GM18507 (cell line): ENCODE measurements around the gene UNC119.

Experiments used
- DNase-seq: peaks from one replicate; pipeline ENCODE4 v3.0.0; 2011; ENCODE audit warnings: low read depth; ENCODE audit not compliant: insufficient read length; ENCODE audit errors: extremely low spot score
- FAIRE-seq: peaks from 2 replicates; lab custom pipeline; 2011; peaks lifted over from hg19 to GRCh38; lab: Jason Lieb, UNC

The UNC119 gene

GRCh38 chr17:28547096-28547622 lies 5.3 kb downstream of the UNC119 start:
- DNase-seq = no peak
- no peak for FAIRE-seq

- no peak for FAIRE-seq
Observed at GRCh38 chr17:28545787-28546415, 6.5 kb downstream of the UNC119 start.

DNA sequence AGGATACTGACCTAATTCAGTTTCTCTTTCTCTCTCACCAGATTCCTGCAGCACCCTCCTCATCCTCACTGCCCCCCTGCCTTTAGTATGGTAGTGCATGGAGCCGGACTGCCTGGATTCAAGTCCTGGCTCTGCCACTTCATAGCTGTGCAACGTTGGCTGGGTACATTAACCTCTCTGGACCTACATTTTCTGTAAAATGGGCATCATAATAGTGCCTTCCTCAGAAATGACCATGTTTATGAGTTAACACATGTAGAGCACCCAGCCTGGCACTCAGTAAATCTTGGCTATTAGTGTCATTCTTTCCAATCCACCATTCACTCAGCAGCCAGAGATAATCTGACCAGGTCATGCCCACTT lies 7.3 kb downstream of the UNC119 start:
- FAIRE-seq = no peak
- DNase-seq = no peak

More at GRCh38 chr17:28545787-28546415, 6.5 kb downstream of the UNC119 start:
- DNase-seq = no peak

GRCh38 chr17:28544402-28545140 lies 7.9 kb downstream of the UNC119 start:
- DNase-seq (no peak), FAIRE-seq (no peak)

DNA sequence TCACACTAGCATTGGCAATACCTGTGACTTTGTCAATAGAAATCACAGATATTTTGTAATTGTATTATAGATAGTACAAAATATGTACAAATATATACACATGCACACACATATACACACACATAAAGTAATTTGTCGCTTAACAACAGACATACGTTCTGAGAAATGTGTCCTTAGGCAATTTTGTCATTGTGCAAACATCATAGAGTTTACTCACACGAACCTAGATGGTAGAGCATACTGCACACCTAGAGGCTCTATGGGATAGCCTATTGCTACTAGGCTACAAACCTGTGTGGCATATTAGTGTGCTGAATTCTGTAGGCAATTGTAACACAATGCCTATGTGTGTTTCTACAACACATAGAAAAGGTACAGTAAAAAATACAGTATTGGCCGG lies 11.0 kb downstream of the UNC119 start:
- FAIRE-seq = no peak

GRCh38 chr17:28540231-28540630 lies 12.2 kb downstream of the UNC119 start:
- no peak for DNase-seq
- FAIRE-seq = no peak

More for the DNA sequence above, 11.0 kb downstream of the UNC119 start:
- DNase-seq = no peak

GRCh38 chr17:28538296-28538895 lies 14.0 kb downstream of the UNC119 start:
- DNase-seq (no peak), FAIRE-seq (no peak)

DNA sequence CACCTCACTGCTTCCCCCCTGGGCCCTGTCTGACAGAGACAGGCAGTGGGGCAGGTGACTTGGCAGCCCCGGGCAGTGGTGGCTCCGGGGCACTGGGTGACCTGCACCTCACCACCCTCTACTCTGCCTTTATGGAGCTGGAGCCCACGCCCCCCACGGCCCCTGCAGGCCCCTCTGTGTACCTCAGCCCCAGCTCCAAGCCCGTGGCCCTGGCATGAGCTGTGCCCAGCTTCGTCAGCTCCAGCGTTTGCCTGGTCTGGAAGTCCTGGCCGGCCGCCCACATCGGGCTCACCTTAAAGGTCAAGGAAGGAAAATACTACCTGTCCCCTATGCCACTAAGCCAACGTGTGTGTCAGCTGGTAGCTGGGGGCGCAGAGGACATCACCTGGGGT lies 15.2 kb downstream of the UNC119 start:
- DNase-seq = no peak
- FAIRE-seq = no peak

DNA sequence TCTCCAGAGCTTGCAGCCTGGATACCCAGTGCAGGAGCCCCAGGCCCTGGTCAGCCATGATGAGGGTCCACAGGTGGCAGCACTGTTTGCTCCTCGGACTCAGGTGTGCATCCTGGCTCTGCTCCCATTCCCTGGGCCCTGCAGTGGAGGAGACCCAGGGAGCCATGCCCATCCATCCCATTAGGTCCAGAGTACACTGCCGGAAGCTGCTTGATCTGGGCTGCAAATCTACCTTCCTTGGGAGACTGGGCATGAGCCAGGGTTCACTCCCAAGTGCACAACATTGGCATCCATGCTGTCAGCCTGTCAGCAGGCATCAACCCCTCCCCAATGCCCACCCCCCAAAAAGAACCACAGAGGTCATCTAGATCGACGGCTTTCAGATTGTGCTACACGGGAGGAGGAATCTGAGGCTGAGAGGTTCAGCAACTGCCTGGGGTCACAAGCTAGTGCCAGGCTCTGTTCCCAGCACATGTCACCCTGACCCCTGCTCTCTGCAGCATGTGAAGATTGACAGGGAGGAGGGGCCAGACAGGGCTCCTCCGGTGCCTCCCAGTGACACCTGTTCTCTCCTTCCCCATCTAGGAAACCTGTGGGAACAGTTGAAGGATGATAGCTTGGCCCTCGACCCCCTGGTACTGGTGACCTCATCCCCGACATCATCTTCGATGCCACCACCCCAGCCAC lies 15.7 kb downstream of the UNC119 start:
- DNase-seq (no peak), FAIRE-seq (no peak)

- FAIRE-seq (no peak), DNase-seq (no peak)
Observed at GRCh38 chr17:28534740-28535375, 17.6 kb downstream of the UNC119 start.

DNA sequence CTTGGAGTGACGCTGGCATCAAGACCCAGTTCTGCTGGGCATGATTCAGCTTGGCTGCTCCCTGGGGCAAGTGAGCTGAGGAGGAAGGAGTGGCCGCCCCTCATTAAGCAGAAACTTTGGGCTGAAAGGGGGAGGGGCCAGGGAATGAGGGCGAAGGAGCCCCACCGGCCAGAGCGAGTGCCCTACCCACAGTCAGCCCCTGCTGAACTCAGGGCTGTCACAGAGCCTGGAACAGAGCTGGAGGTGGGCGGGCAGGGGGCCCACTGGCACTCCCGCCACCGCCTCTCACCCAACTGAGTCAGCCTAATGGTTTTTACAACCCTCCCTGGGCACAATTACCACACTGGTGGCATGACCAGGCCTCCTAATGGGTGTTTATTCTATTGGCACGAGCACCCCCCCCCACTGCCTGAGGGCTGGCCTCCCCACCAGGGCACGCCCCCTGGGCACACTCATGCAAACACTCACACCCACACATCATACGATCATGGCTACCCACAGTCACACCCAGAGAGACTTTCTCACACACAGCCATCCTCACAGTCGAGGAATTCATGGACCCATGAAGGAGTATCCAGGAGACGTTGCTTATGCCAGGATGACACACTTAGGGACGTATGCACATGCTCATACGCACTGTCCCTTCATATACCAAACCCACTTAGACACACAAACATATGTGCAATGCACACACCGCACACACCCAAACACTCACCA lies 19.2 kb downstream of the UNC119 start:
- DNase-seq = no peak
- FAIRE-seq = no peak

- FAIRE-seq = no peak
- no peak for DNase-seq
Observed at GRCh38 chr17:28532050-28532960, 20.1 kb downstream of the UNC119 start.

GRCh38 chr17:28530926-28531325 lies 21.5 kb downstream of the UNC119 start:
- FAIRE-seq (no peak), DNase-seq (no peak)

DNA sequence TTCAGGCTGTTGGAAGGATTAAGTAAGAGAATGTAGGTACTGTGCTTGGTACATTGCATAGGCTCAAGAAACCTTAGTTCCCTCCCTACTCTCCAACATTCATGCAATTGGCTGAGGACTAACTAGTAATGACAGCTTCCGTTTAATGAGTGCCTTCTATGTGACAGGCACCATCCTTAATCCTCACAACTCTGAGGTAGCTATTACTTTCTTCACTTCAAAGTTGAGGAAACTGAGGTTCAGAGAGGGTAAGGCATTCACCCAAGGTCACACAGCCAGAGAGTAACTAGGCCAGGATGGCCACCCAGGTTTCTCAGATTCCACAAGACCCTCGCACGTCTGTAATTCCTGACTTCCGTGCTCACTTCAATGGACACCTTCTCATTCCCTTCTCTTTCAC lies 22.2 kb downstream of the UNC119 start:
- DNase-seq (no peak), FAIRE-seq (no peak)

DNA sequence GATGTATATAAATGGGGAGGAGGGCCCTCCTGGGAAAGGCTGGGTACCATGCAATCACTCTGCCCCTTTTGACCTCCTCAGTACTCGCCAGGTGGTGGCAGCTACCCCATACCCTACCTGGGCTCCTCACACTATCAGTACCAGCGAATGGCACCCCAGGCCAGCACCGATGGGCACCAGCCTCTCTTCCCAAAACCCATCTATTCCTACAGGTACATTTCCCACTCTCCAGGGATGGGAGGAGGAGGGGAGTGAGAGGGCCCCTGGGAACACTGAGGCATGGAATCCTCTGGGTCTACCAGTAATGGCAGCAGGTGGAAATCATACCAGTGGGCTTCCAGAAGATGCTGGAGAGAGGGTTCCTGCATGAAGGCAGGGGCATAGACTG lies 23.4 kb downstream of the UNC119 start:
- no peak for DNase-seq
- FAIRE-seq = no peak

- no peak for FAIRE-seq
- no peak for DNase-seq
Observed at GRCh38 chr17:28528327-28529012, 24.0 kb downstream of the UNC119 start.

GRCh38 chr17:28527859-28528258 lies 24.6 kb downstream of the UNC119 start:
- DNase-seq (no peak), FAIRE-seq (no peak)
